Calu3 (cell line): ENCODE measurements around the gene FAS. TPM values are rescaled to one million over a fixed set of nuclear protein-coding genes. Genes with fewer than 3 reads are reported as not detected.
A peak's percentile ranks its signal among the peaks of the same experiment; 100 is the strongest.

ENCODE experiments used
- BruUV-seq: library from RNA; stranded (reverse); fragments of 400-500 nt; replicated peaks from 2 replicates; lab custom pipeline; 2021; lab: Mats Ljungman, UMichigan
- CTCF ChIA-PET: fragments of 300-600 bp; sonication (Branson Sonifier 250); formaldehyde crosslinking; loops from one replicate; lab custom pipeline; 2022; ENCODE audit warnings: antibody characterized with exemption; lab: Charles Lee
- DNase-seq: peaks from one replicate; pipeline ENCODE4 v3.0.0; 2022
- H3K27ac Mint-ChIP-seq: one replicate; pipeline ENCODE4 v1.8.0; 2022; ENCODE audit warnings: mixed read lengths; ENCODE audit not compliant: unreplicated experiment
- H3K27me3 Mint-ChIP-seq: one replicate; pipeline ENCODE4 v1.8.0; 2022; ENCODE audit warnings: mixed read lengths; ENCODE audit not compliant: unreplicated experiment
- H3K36me3 Mint-ChIP-seq: one replicate; pipeline ENCODE4 v1.8.0; 2022; ENCODE audit warnings: mild to moderate bottlenecking, moderate library complexity, mixed read lengths; ENCODE audit not compliant: insufficient read depth, unreplicated experiment
- H3K4me1 Mint-ChIP-seq: one replicate; pipeline ENCODE4 v1.8.0; 2022; ENCODE audit warnings: mild to moderate bottlenecking, low read depth, mixed read lengths; ENCODE audit not compliant: unreplicated experiment
- H3K4me3 Mint-ChIP-seq: one replicate; pipeline ENCODE4 v1.8.0; 2022; ENCODE audit warnings: mild to moderate bottlenecking, low read depth, moderate library complexity, mixed read lengths; ENCODE audit not compliant: unreplicated experiment
- H3K9me3 Mint-ChIP-seq: one replicate; pipeline ENCODE4 v1.8.0; 2022; ENCODE audit warnings: low read depth, mixed read lengths; ENCODE audit not compliant: unreplicated experiment
- CTCF ChIP-seq: fragments of 200-600 bp; IDR thresholded peaks from one replicate; pipeline ENCODE4 v1.8.0; 2022; ENCODE audit warnings: antibody characterized with exemption; ENCODE audit not compliant: unreplicated experiment
- intact Hi-C: fragments of 100-400 bp; cut with micrococcal nuclease; formaldehyde crosslinking; loops from one replicate; pipeline ENCODE4 v1.10.0; 2022; ENCODE audit not compliant: unreplicated experiment
- total RNA-seq: library from RNA; stranded (reverse); gene quantifications from 2 replicates; pipeline ENCODE4 v1.2.3, GENCODE V29; 2022

The FAS gene
- total RNA-seq, 1 experiment from 2014 or later = 3.1 TPM

- no peak for DNase-seq
- peaks cover 18% of the 10 kb centered on the region for H3K4me1 Mint-ChIP-seq
- H3K9me3 Mint-ChIP-seq = no peaks in the 10 kb centered on the region
- intact Hi-C loops = no loop called here
- H3K36me3 Mint-ChIP-seq = no peaks in the 10 kb centered on the region
- CTCF ChIA-PET = no interaction called here
- no peak for TF ChIP-seq CTCF
- no peak overlapping the region for H3K4me3 Mint-ChIP-seq
- H3K27me3 Mint-ChIP-seq = no peaks in the 10 kb centered on the region
- no TSS peak for BruUV-seq
- no peak overlapping the region for H3K27ac Mint-ChIP-seq
Measured at GRCh38 chr10:89029181-89029580, 38.6 kb downstream of the FAS start.

GRCh38 chr10:89029785-89030437 is 39.3 kb downstream of the FAS start:
- H3K4me1 Mint-ChIP-seq = peaks cover 21% of the 10 kb centered on the region
- no peaks in the 10 kb centered on the region for H3K27me3 Mint-ChIP-seq
- H3K27ac Mint-ChIP-seq = no peak overlapping the region
- no peaks in the 10 kb centered on the region for H3K9me3 Mint-ChIP-seq
- H3K4me3 Mint-ChIP-seq = no peak overlapping the region
- BruUV-seq = no TSS peak
- intact Hi-C loops = loop anchor here (1.0 kb wide), 1 partner anchor 183 kb away; no protein-coding TSS in a partner anchor
- peak; percentile 70 for DNase-seq
- CTCF ChIA-PET = interaction anchor here (0.6 kb wide), 1 partner anchor 135 kb away, joined by 3 read pairs; no protein-coding TSS in a partner anchor
- TF ChIP-seq CTCF = peak; percentile 48
- H3K36me3 Mint-ChIP-seq = no peaks in the 10 kb centered on the region

- DNase-seq = no peak
- Mint-ChIP-seq H3K36me3 (no peaks in the 10 kb centered on the region), H3K4me3 (no peak overlapping the region), H3K27ac (no peak overlapping the region), H3K9me3 (no peaks in the 10 kb centered on the region), H3K4me1 (peaks cover 26% of the 10 kb centered on the region), H3K27me3 (no peaks in the 10 kb centered on the region)
- CTCF ChIA-PET = interaction anchor here (0.6 kb wide), 1 partner anchor 134 kb away, joined by 3 read pairs; no protein-coding TSS in a partner anchor
- no TSS peak for BruUV-seq
- TF ChIP-seq CTCF = no peak
- intact Hi-C loops = loop anchor here (1.0 kb wide), 1 partner anchor 183 kb away; no protein-coding TSS in a partner anchor
Measured at GRCh38 chr10:89030791-89031190, 40.2 kb downstream of the FAS start.

- CTCF ChIA-PET = interaction anchor here (1.1 kb wide), 1 partner anchor 185 kb away, joined by 3 read pairs; no protein-coding TSS in a partner anchor
- H3K36me3 Mint-ChIP-seq = no peaks in the 10 kb centered on the region
Measured at GRCh38 chr10:89032141-89032891, 41.7 kb downstream of the FAS start.

More at GRCh38 chr10:89032141-89032891, 41.7 kb downstream of the FAS start:
- no peak for TF ChIP-seq CTCF
- BruUV-seq = no TSS peak
- intact Hi-C loops = no loop called here
- H3K9me3 Mint-ChIP-seq = no peaks in the 10 kb centered on the region
- H3K27me3 Mint-ChIP-seq = no peaks in the 10 kb centered on the region
- peak overlapping the region; percentile 70 for H3K27ac Mint-ChIP-seq
- peaks cover 26% of the 10 kb centered on the region for H3K4me1 Mint-ChIP-seq
- DNase-seq = peak; percentile 64
- peak overlapping the region; percentile 51 for H3K4me3 Mint-ChIP-seq
